H1 (cell line): ENCODE results near the gene PLA2G15. TPM values are rescaled to one million over a fixed set of nuclear protein-coding genes. Genes with fewer than 3 reads are reported as not detected.

ENCODE experiments used
- CTCF ChIA-PET: fragments of 300-600 bp; sonication (Branson Sonifier 250); formaldehyde crosslinking; loops from one replicate; lab custom pipeline; 2021; ENCODE audit not compliant: partially characterized antibody; lab: Charles Lee
- POLR2A ChIA-PET: fragments of 300-600 bp; sonication (Branson Sonifier 250); formaldehyde crosslinking; loops from one replicate; lab custom pipeline; 2021; ENCODE audit warnings: inconsistent platforms; ENCODE audit not compliant: partially characterized antibody; lab: Charles Lee
- DNase-seq, 2 experiments: peaks; one replicate each; pipeline versions ENCODE4 v3.0.0 to v3.0.0-alpha.2; 2010 to 2022; ENCODE audit warnings: low spot score in 2 of 2, low read depth in 1 of 2, mixed read lengths in 1 of 2
- FAIRE-seq: peaks from 2 replicates; lab custom pipeline; 2011; peaks lifted over from hg19 to GRCh38; lab: Jason Lieb, UNC
- H2AFZ ChIP-seq: 2 replicates; pipeline ENCODE4 v1.8.1; 2012; ENCODE audit warnings: low read length, inconsistent platforms
- H2AK5ac ChIP-seq: 2 replicates; pipeline ENCODE4 v1.6.1; 2013; ENCODE audit warnings: low read depth, low read length
- H2BK120ac ChIP-seq: replicated peaks from 2 replicates; pipeline ENCODE3; 2013; ENCODE audit warnings: low read depth, low read length, inconsistent platforms
- H2BK12ac ChIP-seq: 2 replicates; pipeline ENCODE4 v1.6.1; 2013; ENCODE audit warnings: low read depth, low read length
- H2BK15ac ChIP-seq: 2 replicates; pipeline ENCODE4 v1.6.1; 2013; ENCODE audit warnings: low read length
- H2BK20ac ChIP-seq: 2 replicates; pipeline ENCODE4 v1.6.1; 2013; ENCODE audit warnings: low read length
- H2BK5ac ChIP-seq: 2 replicates; pipeline ENCODE4 v1.6.1; 2013; ENCODE audit warnings: low read depth, low read length
- H3K14ac ChIP-seq: 2 replicates; pipeline ENCODE4 v1.6.1; 2013; ENCODE audit warnings: inconsistent platforms; ENCODE audit not compliant: insufficient read length
- H3K18ac ChIP-seq: 2 replicates; pipeline ENCODE4 v1.6.1; 2013; ENCODE audit warnings: low read length; ENCODE audit errors: extremely low read depth
- H3K23ac ChIP-seq: 2 replicates; pipeline ENCODE4 v1.6.1; 2013; ENCODE audit warnings: inconsistent platforms; ENCODE audit not compliant: insufficient read length
- H3K23me2 ChIP-seq: 2 replicates; pipeline ENCODE4 v1.6.1; 2013; ENCODE audit warnings: low read depth, low read length
- H3K27ac ChIP-seq: 2 replicates; pipeline ENCODE4 v1.6.1; 2011; ENCODE audit warnings: low read depth, low read length, inconsistent platforms
- H3K27me3 ChIP-seq, 4 experiments: replicated peaks in 1 of 4; 1 replicate in 1 of 4; 2 replicates in 3 of 4; pipeline versions ENCODE4 v1.6.1 to v1.8.1; 2011 to 2013; ENCODE audit warnings: low read length in 3 of 4, mild to moderate bottlenecking in 3 of 4, inconsistent platforms in 2 of 4, mixed read lengths in 2 of 4, moderate library complexity in 1 of 4; ENCODE audit not compliant: control insufficient read depth in 3 of 4, insufficient read depth in 3 of 4; ENCODE audit errors: extremely low read depth in 1 of 4
- H3K36me3 ChIP-seq, 4 experiments: 2 replicates each; pipeline versions ENCODE4 v1.6.1 to v1.8.1; 2011 to 2013; ENCODE audit warnings: mild to moderate bottlenecking in 4 of 4, low read length in 3 of 4, moderate library complexity in 2 of 4, control low read depth in 1 of 4, inconsistent platforms in 1 of 4; ENCODE audit not compliant: insufficient read depth in 4 of 4, control insufficient read depth in 2 of 4
- H3K4ac ChIP-seq: replicated peaks from 2 replicates; pipeline ENCODE3; 2013; ENCODE audit warnings: low read length, low read depth, mixed read lengths, inconsistent platforms; ENCODE audit not compliant: insufficient read length
- H3K4me1 ChIP-seq, 4 experiments: replicated peaks in 1 of 4; 1 replicate in 1 of 4; 2 replicates in 3 of 4; pipeline versions ENCODE4 v1.6.1 to v1.8.1; 2011 to 2013; ENCODE audit warnings: low read length in 3 of 4, inconsistent platforms in 2 of 4, mixed read lengths in 1 of 4; ENCODE audit not compliant: insufficient read depth in 4 of 4, control insufficient read depth in 3 of 4
- H3K4me2 ChIP-seq, 2 experiments: 2 replicates each; pipeline versions ENCODE4 v1.6.1 to v1.8.1; 2011 to 2013; ENCODE audit warnings: low read depth in 2 of 2, low read length in 2 of 2, control low read depth in 1 of 2, inconsistent platforms in 1 of 2, mild to moderate bottlenecking in 1 of 2; ENCODE audit not compliant: insufficient read depth in 1 of 2
- H3K4me3 ChIP-seq, 4 experiments: fragments of 200-600, 300-600 bp in 1 of 4; sonication (generic), shearing (Covaris generic), sonication (Bioruptor Twin) in 1 of 4; 2 replicates each; pipeline versions ENCODE4 v1.5.1 to v1.8.1; 2011 to 2016; ENCODE audit warnings: low read length in 4 of 4, low read depth in 3 of 4, control low read depth in 2 of 4, inconsistent platforms in 2 of 4, mild to moderate bottlenecking in 2 of 4, mixed read lengths in 1 of 4, moderate library complexity in 1 of 4; ENCODE audit not compliant: insufficient read depth in 2 of 4; ENCODE audit errors: extremely low read depth in 1 of 4
- H3K56ac ChIP-seq: replicated peaks from 2 replicates; pipeline ENCODE3; 2013; ENCODE audit warnings: low read depth, mild to moderate bottlenecking, mixed read lengths, low read length, inconsistent platforms; ENCODE audit not compliant: insufficient read length
- H3K79me1 ChIP-seq: 2 replicates; pipeline ENCODE4 v1.6.1; 2013; ENCODE audit warnings: low read depth, low read length, control low read depth
- H3K79me2 ChIP-seq, 2 experiments: 2 replicates each; pipeline versions ENCODE4 v1.6.1 to v1.8.1; 2012 to 2013; ENCODE audit warnings: low read length in 2 of 2, mild to moderate bottlenecking in 2 of 2, inconsistent platforms in 1 of 2; ENCODE audit not compliant: insufficient read depth in 2 of 2, control insufficient read depth in 1 of 2
- H3K9ac ChIP-seq, 4 experiments: replicated peaks in 1 of 4; 1 replicate in 1 of 4; 2 replicates in 3 of 4; pipeline versions ENCODE4 v1.6.1 to v1.8.1; 2011 to 2013; ENCODE audit warnings: low read depth in 3 of 4, low read length in 3 of 4, control low read depth in 2 of 4, mild to moderate bottlenecking in 2 of 4, moderate library complexity in 2 of 4, inconsistent platforms in 1 of 4; ENCODE audit errors: extremely low read depth in 1 of 4
- H3K9me3 ChIP-seq, 2 experiments: 2 replicates each; pipeline versions ENCODE4 v1.6.1 to v1.8.1; 2012 to 2013; ENCODE audit warnings: mild to moderate bottlenecking in 2 of 2, moderate library complexity in 2 of 2, control low read depth in 1 of 2, inconsistent platforms in 1 of 2, low read depth in 1 of 2, low read length in 1 of 2, mixed read lengths in 1 of 2; ENCODE audit not compliant: insufficient read depth in 2 of 2
- H4K20me1 ChIP-seq, 2 experiments: replicated peaks in 1 of 2; 2 replicates each; pipeline versions ENCODE3 to v1.8.1; 2011 to 2013; ENCODE audit warnings: inconsistent platforms in 2 of 2, low read length in 2 of 2, mild to moderate bottlenecking in 1 of 2; ENCODE audit not compliant: insufficient read depth in 2 of 2, control insufficient read depth in 1 of 2
- H4K5ac ChIP-seq: 2 replicates; pipeline ENCODE4 v1.6.1; 2013; ENCODE audit warnings: low read length, low read depth, mixed read lengths, inconsistent platforms; ENCODE audit not compliant: insufficient read length
- H4K8ac ChIP-seq: 2 replicates; pipeline ENCODE4 v1.8.0; 2013; ENCODE audit warnings: mild to moderate bottlenecking, moderate library complexity, low read length, inconsistent platforms; ENCODE audit not compliant: insufficient read depth; ENCODE audit errors: extremely low read depth
- H4K91ac ChIP-seq: replicated peaks from 2 replicates; pipeline ENCODE3; 2013; ENCODE audit warnings: low read length, mixed read lengths, inconsistent platforms; ENCODE audit not compliant: insufficient read length
- ZNF274 ChIP-seq: IDR thresholded peaks from 2 replicates; pipeline ENCODE4 v1.7.0; 2012; ENCODE audit warnings: low read length, borderline replicate concordance; ENCODE audit errors: extremely low read depth
- WGBS, 2 experiments: shearing (Covaris generic) in 1 of 2; methylation state at CpG; one replicate each; pipeline versions ENCODE4 v1.1.6 to v1.1.7; 2013 to 2015; ENCODE audit warnings: low lambda C conversion rate in 2 of 2, mixed read lengths in 2 of 2, inconsistent platforms in 1 of 2, low coverage in 1 of 2, missing lambda C conversion rate in 1 of 2; ENCODE audit not compliant: insufficient replicate concordance in 2 of 2, insufficient coverage in 1 of 2, insufficient read length in 1 of 2; ENCODE audit errors: extremely low coverage in 1 of 2, missing lambda C conversion rate in 1 of 2; 5-methylcytosine and 5-hydroxymethylcytosine counted together
- polyA plus RNA-seq, 7 experiments: library from polyadenylated mRNA; depleted of rRNA in 3 of 7; stranded (reverse) in 5 of 7; unstranded in 2 of 7; fragments of >200 nt in 5 of 7; fragments of 200-250 nt in 2 of 7; gene quantifications; 1 replicate in 5 of 7; 2 replicates in 1 of 7; 4 replicates in 1 of 7; pipeline versions ENCODE4 v1.2.1 to v1.2.3, GENCODE V29; 2011 to 2013; ENCODE audit warnings: missing spikeins in 2 of 7, mixed read lengths in 2 of 7
- total RNA-seq: library from RNA; stranded (reverse); fragmentation: NEBNext Ultra II Directional; extraction: Animal tissue kit (Norgen Biotek cat#: 25700); gene quantifications from 2 replicates; pipeline ENCODE4 v1.2.1, GENCODE V29; 2021

The PLA2G15 gene
- total and polyA plus RNA-seq, 2 of the 8 experiments (the other 6 are each of a cell fraction or from before 2014, with no cell fraction given), result 11.2 to 12.0 TPM

- no peak overlapping the region for H3K23ac ChIP-seq
- H3K27me3 ChIP-seq, result no peaks in the 10 kb centered on the region
- no peak for DNase-seq
- H3K18ac ChIP-seq, result no peak overlapping the region
- H3K4me3 ChIP-seq, result no peak overlapping the region
- H3K27ac ChIP-seq, result no peak overlapping the region
- H2BK20ac ChIP-seq, result no peak overlapping the region
- H2BK5ac ChIP-seq, result no peak overlapping the region
- H2BK12ac ChIP-seq, result no peak overlapping the region
- H4K91ac ChIP-seq, result no peak overlapping the region
- H3K79me1 ChIP-seq, result 0 out of 2 replicates have a peak, but pooled peaks cover under 1% of the 10 kb centered on the region
- H3K4ac ChIP-seq, result no peak overlapping the region
- no peak overlapping the region for H3K56ac ChIP-seq
- H3K14ac ChIP-seq, result no peak overlapping the region
- no peaks in the 10 kb centered on the region for H3K79me2 ChIP-seq
- H3K4me2 ChIP-seq, result no peak overlapping the region
- TF ChIP-seq ZNF274, result no peak
- H4K20me1 ChIP-seq, result peaks cover 2 to 13% of the 10 kb centered on the region in 2 experiments
- no peak overlapping the region for H3K9ac ChIP-seq
- no peak overlapping the region for H2BK120ac ChIP-seq
- WGBS, 2 experiments, result 93% methylated on average over 4 of the region's 4 CpGs; no CpG with 5 or more reads in 1 of the 2 experiments
- H3K23me2 ChIP-seq, result no peaks in the 10 kb centered on the region
- FAIRE-seq, result no peak
- ChIA-PET CTCF (interaction anchor here (20.4 kb wide), 1 partner anchor 21 kb away, joined by 233 read pairs; the partner anchor contains the start of gene SLC7A6), POLR2A (interaction anchor here (1.9 to 4.9 kb wide), 2 partner anchors 17 to 29 kb away, joined by 7 to 19 read pairs; partner anchors contain the start of genes PRMT7 and SLC7A6OS)
- peaks cover 0 to 3% (median 0%) of the 10 kb centered on the region in 4 experiments; a peak in 2 of 8 replicates for H3K36me3 ChIP-seq
- H3K4me1 ChIP-seq, result no peaks in the 10 kb centered on the region
- no peak overlapping the region for H2BK15ac ChIP-seq
- H3K9me3 ChIP-seq, result no peaks in the 10 kb centered on the region
- no peak overlapping the region for H4K8ac ChIP-seq
- no peak overlapping the region for H4K5ac ChIP-seq
- no peak overlapping the region for H2AFZ ChIP-seq
- H2AK5ac ChIP-seq, result no peak overlapping the region
These were observed 36.9 kb downstream of the PLA2G15 start for GRCh38 chr16:68282064-68282452.
